ENCODE results near the gene CLIC4. TPM values are rescaled to one million over a fixed set of nuclear protein-coding genes. Genes with fewer than 3 reads are reported as not detected.
"Not testable (repeated sequence)": the region's sequence is repeated elsewhere in the genome, so short reads cannot be mapped to it uniquely, and the experiment has no call there.

Gene CLIC4
- total and polyA plus RNA-seq, 8 donors, result 12.0 to 86.7 (median 24.8) TPM

GRCh38 chr1:24795236-24795635 lies 50.0 kb downstream of the CLIC4 start:
- intact Hi-C loops (cut with DNase I), result no loop called here
- no peak for DNase-seq
- Histone ChIP-seq H3K27me3 (no peaks in the 10 kb centered on the region), H3K4me1 (no peaks in the 10 kb centered on the region), H3K9me3 (no peaks in the 10 kb centered on the region), H3K36me3 (no peaks in the 10 kb centered on the region), H3K4me3 (no peak overlapping the region), H3K27ac (no peak overlapping the region)
- TF ChIP-seq CTCF (IDR thresholded peaks at IDR 0.05), result no peak
- ATAC-seq, result no peak
- 92 to 97% methylated on average over 5 of the region's 5 CpGs for WGBS, 2 donors
- FAIRE-seq, result no peak

GRCh38 chr1:24796524-24796923 lies 51.3 kb downstream of the CLIC4 start:
- H3K27ac ChIP-seq, result no peak overlapping the region
- H3K4me1 ChIP-seq, result no peaks in the 10 kb centered on the region
- 93% methylated on average over 2 of the region's 2 CpGs for WGBS, 2 donors
- intact Hi-C loops (cut with DNase I), result no loop called here
- no peak for FAIRE-seq
- no peak for TF ChIP-seq CTCF (IDR thresholded peaks at IDR 0.05)
- no peaks in the 10 kb centered on the region for H3K27me3 ChIP-seq
- H3K4me3 ChIP-seq, result no peak overlapping the region
- H3K9me3 ChIP-seq, result no peaks in the 10 kb centered on the region
- H3K36me3 ChIP-seq, result no peaks in the 10 kb centered on the region
- no peak for ATAC-seq
- no peak for DNase-seq

GRCh38 chr1:24799242-24799641 lies 54.0 kb downstream of the CLIC4 start:
- intact Hi-C loops (cut with DNase I); H3K9me3 ChIP-seq; H3K27ac ChIP-seq; H3K36me3 ChIP-seq; H3K4me3 ChIP-seq; FAIRE-seq; H3K27me3 ChIP-seq; ATAC-seq; H3K4me1 ChIP-seq: not testable (repeated sequence)
- DNase-seq, result peak in 1 of 6 donors; percentile 54
- 92 to 97% methylated on average over 26 to 33 of the region's 33 CpGs for WGBS, 2 donors

- DNase-seq (no peak), FAIRE-seq (no peak), ATAC-seq (peak in 1 of 4 donors; percentile 44)
- Histone ChIP-seq H3K36me3 (no peaks in the 10 kb centered on the region), H3K4me3 (no peak overlapping the region), H3K9me3 (no peaks in the 10 kb centered on the region), H3K4me1 (peaks cover 5 to 12% (median 8%) of the 10 kb centered on the region in 3 donors), H3K27me3 (no peaks in the 10 kb centered on the region), H3K27ac (no peak overlapping the region)
- WGBS, 2 donors, result 72 to 81% methylated on average over 1 of the region's 1 CpG
- no peak for TF ChIP-seq CTCF (IDR thresholded peaks at IDR 0.05)
- intact Hi-C loops (cut with DNase I), result no loop called here
Measured at GRCh38 chr1:24801176-24801575, 55.9 kb downstream of the CLIC4 start.

GRCh38 chr1:24803220-24803619 lies 58.0 kb downstream of the CLIC4 start:
- FAIRE-seq, result no peak
- Histone ChIP-seq H3K9me3 (no peaks in the 10 kb centered on the region), H3K4me3 (no peak overlapping the region), H3K4me1 (peaks cover 10 to 17% (median 11%) of the 10 kb centered on the region in 3 donors), H3K27me3 (no peaks in the 10 kb centered on the region), H3K36me3 (no peaks in the 10 kb centered on the region), H3K27ac (no peak overlapping the region)
- intact Hi-C loops (cut with DNase I), result no loop called here
- no peak for ATAC-seq
- no peak for TF ChIP-seq CTCF (IDR thresholded peaks at IDR 0.05)
- DNase-seq, result no peak
- WGBS, 2 donors, result 54 to 57% methylated on average over 2 of the region's 2 CpGs

Measured in pancreas (tissue), 10 donors.